Measurements from ENCODE around the gene RICTOR. TPM values are rescaled to one million over a fixed set of nuclear protein-coding genes. Genes with fewer than 3 reads are reported as not detected.

RICTOR gene
- total and polyA plus RNA-seq, 2 donors (not counting 3 experiments of a cell fraction or from before 2014, with no cell fraction given): 9.2 to 38.0 TPM

DNA sequence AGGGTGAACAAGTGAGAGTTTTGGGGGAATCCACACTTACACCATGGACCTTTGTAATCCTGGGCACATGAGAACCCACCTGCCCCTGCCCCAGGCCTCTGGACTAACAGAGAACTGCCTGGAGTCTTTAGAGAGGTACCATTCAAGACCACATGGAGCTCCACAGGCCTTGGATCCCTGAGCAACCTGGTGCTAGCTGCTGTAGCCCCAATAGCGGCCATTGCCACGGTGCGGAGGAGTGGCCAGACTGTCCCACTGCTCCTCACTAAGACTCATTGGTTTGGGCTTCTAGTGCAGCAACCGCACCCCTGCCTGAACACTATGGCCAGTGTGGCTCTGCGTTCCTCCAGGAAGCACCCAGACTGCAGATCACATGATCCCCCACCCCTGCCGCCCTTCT, 182.6 kb downstream of the RICTOR start:
- no peak overlapping the region for H3K4me3 ChIP-seq (replicated peaks in 1 of 3; ENCODE audit: insufficient read depth in 1 of 3, low read depth in 1 of 3, low read length in 3 of 3)
- no peak overlapping the region for H3K4me2 ChIP-seq (ENCODE audit: insufficient read depth, low read length)
- no peak for DNase-seq (ENCODE audit: low read depth, low spot score)
- no peak for FAIRE-seq
- no TSS peak for BruUV-seq (replicated peaks)
- H2AFZ ChIP-seq (ENCODE audit: low read depth, low read length): no peak overlapping the region
- H3K27me3 ChIP-seq (ENCODE audit: control insufficient read depth in 2 of 2, insufficient read depth in 2 of 2, low read length in 2 of 2): no peaks in the 10 kb centered on the region
- TF ChIP-seq EZH2 (IDR thresholded peaks at IDR 0.05; ENCODE audit: borderline replicate concordance, low read depth, low read length, severe bottlenecking): no peak
- no peak for TF ChIP-seq FOS (IDR thresholded peaks at IDR 0.05; ENCODE audit: borderline replicate concordance, insufficient read depth, low read length)
- TF ChIP-seq, protein P1, sequence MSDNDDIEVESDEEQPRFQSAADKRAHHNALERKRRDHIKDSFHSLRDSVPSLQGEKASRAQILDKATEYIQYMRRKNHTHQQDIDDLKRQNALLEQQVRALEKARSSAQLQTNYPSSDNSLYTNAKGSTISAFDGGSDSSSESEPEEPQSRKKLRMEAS (IDR thresholded peaks at IDR 0.05; ENCODE audit: insufficient read depth, insufficient read length): no peak
- no peak for TF ChIP-seq POLR2AphosphoS5 (IDR thresholded peaks at IDR 0.05; ENCODE audit: insufficient read depth, low read depth, low read length)
- TF ChIP-seq JUN (IDR thresholded peaks at IDR 0.05; ENCODE audit: borderline replicate concordance, insufficient read depth, insufficient read length, low read depth): no peak
- no peak for TF ChIP-seq MYC (IDR thresholded peaks at IDR 0.05; ENCODE audit: low read depth, low read length)
- no peak for TF ChIP-seq POLR2A (IDR thresholded peaks at IDR 0.05; ENCODE audit: low read depth, low read length)
- TF ChIP-seq, protein P2, sequence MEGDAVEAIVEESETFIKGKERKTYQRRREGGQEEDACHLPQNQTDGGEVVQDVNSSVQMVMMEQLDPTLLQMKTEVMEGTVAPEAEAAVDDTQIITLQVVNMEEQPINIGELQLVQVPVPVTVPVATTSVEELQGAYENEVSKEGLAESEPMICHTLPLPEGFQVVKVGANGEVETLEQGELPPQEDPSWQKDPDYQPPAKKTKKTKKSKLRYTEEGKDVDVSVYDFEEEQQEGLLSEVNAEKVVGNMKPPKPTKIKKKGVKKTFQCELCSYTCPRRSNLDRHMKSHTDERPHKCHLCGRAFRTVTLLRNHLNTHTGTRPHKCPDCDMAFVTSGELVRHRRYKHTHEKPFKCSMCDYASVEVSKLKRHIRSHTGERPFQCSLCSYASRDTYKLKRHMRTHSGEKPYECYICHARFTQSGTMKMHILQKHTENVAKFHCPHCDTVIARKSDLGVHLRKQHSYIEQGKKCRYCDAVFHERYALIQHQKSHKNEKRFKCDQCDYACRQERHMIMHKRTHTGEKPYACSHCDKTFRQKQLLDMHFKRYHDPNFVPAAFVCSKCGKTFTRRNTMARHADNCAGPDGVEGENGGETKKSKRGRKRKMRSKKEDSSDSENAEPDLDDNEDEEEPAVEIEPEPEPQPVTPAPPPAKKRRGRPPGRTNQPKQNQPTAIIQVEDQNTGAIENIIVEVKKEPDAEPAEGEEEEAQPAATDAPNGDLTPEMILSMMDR (IDR thresholded peaks at IDR 0.05; ENCODE audit: extremely low read depth in 1 of 2, insufficient read depth in 1 of 2, low read depth in 1 of 2, low read length in 2 of 2): no peak
- TF ChIP-seq GATA2 (IDR thresholded peaks at IDR 0.05; ENCODE audit: insufficient read depth, insufficient read length, low read depth, low read length): no peak
- H3K27ac ChIP-seq (ENCODE audit: insufficient read depth, low read depth, low read length): no peak overlapping the region
- H3K9me1 ChIP-seq (replicated peaks; ENCODE audit: control insufficient read depth, extremely low read depth, insufficient read depth, low read length): no peaks in the 10 kb centered on the region
- no peaks in the 10 kb centered on the region for H3K36me3 ChIP-seq (ENCODE audit: control insufficient read depth in 2 of 2, extremely low read depth in 1 of 2, insufficient read depth in 2 of 2, low read length in 2 of 2)
- CTCF ChIA-PET: no interaction called here
- H3K4me1 ChIP-seq (ENCODE audit: control insufficient read depth, extremely low read depth, insufficient read depth, low read length): no peaks in the 10 kb centered on the region
- H3K79me2 ChIP-seq (ENCODE audit: control insufficient read depth, insufficient read depth, low read length): no peaks in the 10 kb centered on the region
- dilution Hi-C loops (cut with MboI; ENCODE audit: extremely low pct_ligation_motif_present, low sequenced_read_pairs): no loop called here
- POLR2A ChIA-PET: no interaction called here
- no peak overlapping the region for H3K9ac ChIP-seq (replicated peaks; ENCODE audit: extremely low read depth, insufficient read depth, low read length)
- H3K9me3 ChIP-seq (replicated peaks; ENCODE audit: control insufficient read depth, insufficient read depth, low read length): no peaks in the 10 kb centered on the region
- H4K20me1 ChIP-seq (replicated peaks; ENCODE audit: control insufficient read depth, extremely low read depth, insufficient read depth, low read length): no peaks in the 10 kb centered on the region
- intact Hi-C loops (cut with micrococcal nuclease): no loop called here
